GM12872 (cell line): ENCODE measurements around the gene MIA2.

ENCODE experiments used
- TF ChIP-seq, protein P1 (sequence below): IDR thresholded peaks from 3 replicates; pipeline ENCODE4 v1.5.1; 2011; ENCODE audit warnings: low read depth, mild to moderate bottlenecking, low read length, moderate library complexity; ENCODE audit not compliant: insufficient read depth

Gene MIA2

GRCh38 chr14:39229222-39229543 lies 4.5 kb upstream of the MIA2 start:
- TF ChIP-seq, protein P1, sequence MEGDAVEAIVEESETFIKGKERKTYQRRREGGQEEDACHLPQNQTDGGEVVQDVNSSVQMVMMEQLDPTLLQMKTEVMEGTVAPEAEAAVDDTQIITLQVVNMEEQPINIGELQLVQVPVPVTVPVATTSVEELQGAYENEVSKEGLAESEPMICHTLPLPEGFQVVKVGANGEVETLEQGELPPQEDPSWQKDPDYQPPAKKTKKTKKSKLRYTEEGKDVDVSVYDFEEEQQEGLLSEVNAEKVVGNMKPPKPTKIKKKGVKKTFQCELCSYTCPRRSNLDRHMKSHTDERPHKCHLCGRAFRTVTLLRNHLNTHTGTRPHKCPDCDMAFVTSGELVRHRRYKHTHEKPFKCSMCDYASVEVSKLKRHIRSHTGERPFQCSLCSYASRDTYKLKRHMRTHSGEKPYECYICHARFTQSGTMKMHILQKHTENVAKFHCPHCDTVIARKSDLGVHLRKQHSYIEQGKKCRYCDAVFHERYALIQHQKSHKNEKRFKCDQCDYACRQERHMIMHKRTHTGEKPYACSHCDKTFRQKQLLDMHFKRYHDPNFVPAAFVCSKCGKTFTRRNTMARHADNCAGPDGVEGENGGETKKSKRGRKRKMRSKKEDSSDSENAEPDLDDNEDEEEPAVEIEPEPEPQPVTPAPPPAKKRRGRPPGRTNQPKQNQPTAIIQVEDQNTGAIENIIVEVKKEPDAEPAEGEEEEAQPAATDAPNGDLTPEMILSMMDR, result no peak

GRCh38 chr14:39229601-39230110 lies 4.1 kb upstream of the MIA2 start:
- TF ChIP-seq, protein P1, result no peak

DNA sequence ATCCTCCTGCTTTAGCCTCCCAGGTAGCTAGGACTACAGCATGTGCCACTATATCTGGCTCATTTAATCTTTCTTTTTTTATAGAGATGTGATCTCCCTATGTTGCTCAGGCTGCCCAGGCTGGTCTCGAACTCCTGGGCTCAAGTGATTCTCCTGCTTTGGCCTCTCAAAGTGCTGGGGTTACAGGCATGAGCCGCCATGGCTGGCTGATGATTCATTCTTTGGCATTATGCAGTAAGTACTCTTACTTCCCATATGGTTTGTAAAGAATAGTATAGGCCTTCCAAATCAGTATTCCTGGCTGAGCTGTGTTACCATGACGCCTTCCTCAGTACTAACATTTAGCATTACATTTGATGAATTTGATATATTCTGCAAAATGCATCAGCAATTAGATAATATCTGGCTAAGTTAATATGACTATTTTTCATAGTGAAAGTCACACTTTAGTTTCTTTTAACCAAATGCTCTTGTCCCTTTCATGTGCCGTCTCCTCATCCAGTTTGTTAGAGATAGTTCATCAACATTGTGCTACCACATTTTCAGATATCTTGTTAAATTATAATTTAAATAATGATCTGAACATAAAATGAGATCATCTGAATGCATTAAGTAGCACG lies 3.2 kb upstream of the MIA2 start:
- TF ChIP-seq, protein P1, result no peak

DNA sequence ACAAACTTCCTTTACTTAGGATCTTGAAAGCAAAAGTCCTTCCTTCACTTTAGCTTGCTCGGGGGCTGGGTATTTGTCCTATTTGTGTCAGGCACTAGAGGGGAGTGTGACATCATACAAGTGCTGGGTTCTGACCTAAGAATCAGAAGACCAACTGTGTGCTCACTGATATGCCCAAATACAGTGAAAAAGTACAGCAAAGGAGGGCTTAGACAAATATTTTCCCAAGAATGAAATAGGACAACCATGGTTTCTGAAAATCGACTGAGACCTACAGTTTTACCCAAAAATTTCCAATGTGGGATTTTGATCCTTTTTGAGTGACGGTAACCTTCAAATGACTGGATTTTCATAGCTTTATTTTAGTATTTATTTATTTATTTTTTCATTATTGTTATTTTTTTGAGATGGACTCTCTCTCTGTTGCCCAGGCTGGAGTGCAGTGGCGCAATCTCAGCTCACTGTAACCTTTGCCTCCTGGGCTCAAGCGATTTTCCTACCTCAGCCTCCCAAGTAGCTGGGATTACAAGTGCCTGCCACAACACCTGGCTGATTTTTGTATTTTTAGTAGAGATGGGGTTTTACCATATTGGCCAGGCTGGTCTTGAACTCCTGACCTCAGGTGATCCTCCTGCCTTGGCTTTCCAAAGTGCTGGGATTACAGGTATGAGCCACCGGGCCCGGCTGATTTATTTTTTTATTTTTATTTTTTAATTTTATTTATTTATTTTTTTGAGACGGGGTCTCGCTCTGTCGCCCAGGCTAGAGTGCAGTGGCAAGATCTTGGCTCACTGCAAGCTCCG lies 1.8 kb upstream of the MIA2 start:
- TF ChIP-seq, protein P1, result peak; percentile 49

- TF ChIP-seq, protein P1, result no peak
Observed at GRCh38 chr14:39232554-39233415, 930 bp upstream of the MIA2 start.

- TF ChIP-seq, protein P1, result no peak
Observed at GRCh38 chr14:39240769-39241168, 7.1 kb downstream of the MIA2 start.

GRCh38 chr14:39241637-39242036 lies 7.9 kb downstream of the MIA2 start:
- TF ChIP-seq, protein P1, result no peak
